Keratinocyte (primary cell): ENCODE results near the gene ETV3. TPM values are rescaled to one million over a fixed set of nuclear protein-coding genes. Genes with fewer than 3 reads are reported as not detected.

Experiments used
- DNase-seq: peaks from one replicate; pipeline ENCODE4 v3.0.0-alpha.2; 2011; ENCODE audit warnings: low read depth, missing footprints, low spot score
- FAIRE-seq: peaks from 2 replicates; lab custom pipeline; 2011; peaks lifted over from hg19 to GRCh38; lab: Jason Lieb, UNC
- H2AFZ ChIP-seq: 2 replicates; pipeline ENCODE4 v1.6.0; 2012; ENCODE audit warnings: low read length, control low read depth, inconsistent platforms; ENCODE audit not compliant: control insufficient read depth
- H3K27ac ChIP-seq: 2 replicates; pipeline ENCODE4 v1.5.1; 2011; ENCODE audit warnings: low read length; ENCODE audit not compliant: control insufficient read depth, insufficient read depth
- H3K27me3 ChIP-seq: 3 replicates; pipeline ENCODE4 v1.6.0; 2011; ENCODE audit warnings: low read length; ENCODE audit not compliant: control insufficient read depth, insufficient read depth; ENCODE audit errors: extremely low read depth
- H3K36me3 ChIP-seq, 2 experiments: 2 replicates in 1 of 2; 3 replicates in 1 of 2; pipeline ENCODE4 v1.5.1; 2011; ENCODE audit warnings: low read length in 2 of 2, mild to moderate bottlenecking in 1 of 2; ENCODE audit not compliant: control insufficient read depth in 2 of 2, insufficient read depth in 2 of 2; ENCODE audit errors: extremely low read depth in 1 of 2
- H3K4me1 ChIP-seq: 3 replicates; pipeline ENCODE4 v1.5.1; 2011; ENCODE audit warnings: low read length; ENCODE audit not compliant: control insufficient read depth, insufficient read depth; ENCODE audit errors: extremely low read depth
- H3K4me2 ChIP-seq: 3 replicates; pipeline ENCODE4 v1.6.0; 2011; ENCODE audit warnings: low read depth, low read length; ENCODE audit not compliant: control insufficient read depth, insufficient read depth; ENCODE audit errors: extremely low read depth
- H3K4me3 ChIP-seq, 3 experiments: fragments of 200-600 bp in 1 of 3; sonication (generic) in 1 of 3; 2 replicates in 2 of 3; 3 replicates in 1 of 3; pipeline ENCODE4 v1.5.1; 2011 to 2016; ENCODE audit warnings: low read length in 3 of 3, mild to moderate bottlenecking in 3 of 3, control low read depth in 2 of 3, inconsistent platforms in 1 of 3, low read depth in 1 of 3, mixed read lengths in 1 of 3, mixed run types in 1 of 3, moderate library complexity in 1 of 3; ENCODE audit not compliant: control insufficient read depth in 2 of 3, insufficient read depth in 2 of 3; ENCODE audit errors: extremely low read depth in 1 of 3
- H3K79me2 ChIP-seq: 2 replicates; pipeline ENCODE4 v1.6.0; 2012; ENCODE audit warnings: low read length; ENCODE audit not compliant: control insufficient read depth, insufficient read depth
- H3K9ac ChIP-seq: 3 replicates; pipeline ENCODE4 v1.6.0; 2011; ENCODE audit warnings: low read length; ENCODE audit not compliant: control insufficient read depth, insufficient read depth; ENCODE audit errors: extremely low read depth
- H3K9me1 ChIP-seq: 3 replicates; pipeline ENCODE4 v1.6.0; 2011; ENCODE audit warnings: low read length; ENCODE audit not compliant: control insufficient read depth, insufficient read depth; ENCODE audit errors: extremely low read depth
- H3K9me3 ChIP-seq: 2 replicates; pipeline ENCODE4 v1.5.1; 2012; ENCODE audit warnings: low read depth, low read length; ENCODE audit not compliant: control insufficient read depth
- H4K20me1 ChIP-seq: 3 replicates; pipeline ENCODE4 v1.6.0; 2011; ENCODE audit warnings: low read length; ENCODE audit not compliant: control insufficient read depth, insufficient read depth; ENCODE audit errors: extremely low read depth
- CTCF ChIP-seq, 3 experiments: IDR thresholded peaks in 1 of 3; conservative IDR thresholded peaks in 1 of 3; optimal IDR thresholded peaks in 1 of 3; 2 replicates in 2 of 3; 3 replicates in 1 of 3; pipeline versions ENCODE3 to v1.5.1; 2011; ENCODE audit warnings: low read length in 3 of 3, mild to moderate bottlenecking in 3 of 3, moderate library complexity in 2 of 3, control low read depth in 1 of 3, inconsistent platforms in 1 of 3; ENCODE audit not compliant: insufficient read depth in 2 of 3; ENCODE audit errors: extremely low read depth in 1 of 3
- EZH2 ChIP-seq: IDR thresholded peaks from one replicate; pipeline ENCODE4 v1.6.1; 2012; ENCODE audit warnings: inconsistent platforms, mild to moderate bottlenecking, low read length, moderate library complexity
- dilution Hi-C: fragments of 300-500 bp; cut with MboI; formaldehyde crosslinking; loops from one replicate; pipeline ENCODE4 v1.7.0; 2020; ENCODE audit warnings: low sequenced_read_pairs; ENCODE audit not compliant: extremely low pct_ligation_motif_present
- polyA plus RNA-seq, 5 experiments: library from polyadenylated mRNA; depleted of rRNA in 3 of 5; stranded (reverse) in 3 of 5; stranded (forward) in 1 of 5; unstranded in 1 of 5; fragments of >200 nt; gene quantifications; 1 replicate in 1 of 5; 2 replicates in 3 of 5; 3 replicates in 1 of 5; pipeline versions ENCODE4 v1.2.1 to v1.2.3, GENCODE V29; 2011 to 2012; ENCODE audit warnings: missing spikeins in 2 of 5, low read depth in 1 of 5, low replicate concordance in 1 of 5

Gene ETV3
- polyA plus RNA-seq, 1 donor (not counting 4 experiments of a cell fraction or from before 2014, with no cell fraction given), result 22.3 TPM

DNA sequence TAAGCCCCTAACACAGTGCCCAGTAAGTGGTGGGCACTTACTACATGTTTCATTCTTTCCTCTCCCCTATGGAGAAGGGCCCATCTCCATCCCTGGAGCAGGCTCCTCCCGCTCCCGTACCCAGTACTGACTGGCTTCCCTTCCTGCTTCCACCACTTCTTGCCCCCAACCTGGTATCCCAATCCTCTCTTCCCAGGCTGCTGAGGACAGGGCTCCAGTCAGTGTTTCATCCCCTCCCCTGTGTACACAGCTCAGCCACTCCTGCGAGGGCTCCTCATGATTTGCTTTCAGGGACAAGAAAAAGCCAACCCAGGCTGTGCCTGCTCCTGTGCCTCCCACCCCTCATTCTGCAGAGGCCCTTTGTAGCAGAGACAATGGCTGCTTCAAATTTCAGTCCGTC lies 20.8 kb upstream of the ETV3 start:
- Histone ChIP-seq H3K9ac (no peak overlapping the region), H3K9me1 (no peaks in the 10 kb centered on the region), H3K9me3 (no peaks in the 10 kb centered on the region), H2AFZ (no peak overlapping the region), H3K4me3 (no peak overlapping the region), H3K27me3 (peaks cover 2% of the 10 kb centered on the region), H3K27ac (no peak overlapping the region), H4K20me1 (no peaks in the 10 kb centered on the region), H3K4me1 (peaks cover 35% of the 10 kb centered on the region), H3K4me2 (no peak overlapping the region), H3K79me2 (no peaks in the 10 kb centered on the region), H3K36me3 (no peaks in the 10 kb centered on the region)
- TF ChIP-seq CTCF (optimal IDR thresholded peaks at IDR 0.05 in 1 of 3, IDR thresholded peaks at IDR 0.05 in 1 of 3, conservative IDR thresholded peaks at IDR 0.05 in 1 of 3; ENCODE audit: extremely low read depth in 1 of 3, insufficient read depth in 2 of 3, low read length in 3 of 3), result no peak
- no peak for TF ChIP-seq EZH2
- dilution Hi-C loops, result no loop called here
- FAIRE-seq (no peak), DNase-seq (no peak)

DNA sequence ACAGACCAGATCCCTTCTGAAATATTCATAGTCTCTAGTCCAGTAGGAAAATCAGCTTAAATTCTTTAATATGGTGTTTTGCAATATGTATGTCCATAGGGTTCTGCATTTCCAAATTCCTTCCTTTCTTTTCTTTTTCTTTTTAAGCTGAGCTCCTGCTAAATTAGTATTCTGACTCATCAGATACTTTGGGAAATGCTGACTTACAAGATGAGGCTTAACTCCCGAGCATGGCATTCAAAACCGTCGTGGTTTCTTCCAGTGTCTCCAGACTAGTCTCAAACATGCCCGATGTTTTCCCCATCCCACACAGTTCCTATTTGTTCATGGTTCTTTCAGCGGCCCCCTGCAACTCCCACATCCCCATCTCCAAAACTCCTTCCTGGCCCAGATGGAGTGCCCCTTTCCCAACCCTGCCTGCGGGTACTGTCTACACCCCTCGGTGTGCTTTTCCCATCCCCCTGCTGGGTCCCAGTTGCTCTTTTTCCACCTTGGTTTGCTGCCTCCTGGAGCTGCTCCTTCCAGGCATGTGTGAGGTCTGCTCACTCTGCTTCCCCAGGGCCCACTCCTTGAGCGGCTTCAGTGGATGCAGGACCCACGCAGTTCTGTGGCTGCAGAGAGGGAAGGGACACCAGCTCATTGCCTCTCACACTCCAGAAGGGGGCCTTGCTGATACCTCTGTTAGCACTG lies 19.5 kb upstream of the ETV3 start:
- Histone ChIP-seq H3K4me2 (peak overlapping the region; percentile 42), H3K36me3 (no peaks in the 10 kb centered on the region), H3K9me1 (no peaks in the 10 kb centered on the region), H3K27ac (no peak overlapping the region), H4K20me1 (no peaks in the 10 kb centered on the region), H2AFZ (peak overlapping the region; percentile 81), H3K4me3 (no peak overlapping the region), H3K9ac (no peak overlapping the region), H3K79me2 (no peaks in the 10 kb centered on the region), H3K27me3 (no peaks in the 10 kb centered on the region), H3K9me3 (no peaks in the 10 kb centered on the region), H3K4me1 (peaks cover 33% of the 10 kb centered on the region)
- DNase-seq (no peak), FAIRE-seq (peak; percentile 46)
- no peak for TF ChIP-seq EZH2
- no peak for TF ChIP-seq CTCF (optimal IDR thresholded peaks at IDR 0.05 in 1 of 3, IDR thresholded peaks at IDR 0.05 in 1 of 3, conservative IDR thresholded peaks at IDR 0.05 in 1 of 3; ENCODE audit: extremely low read depth in 1 of 3, insufficient read depth in 2 of 3, low read length in 3 of 3)
- dilution Hi-C loops, result no loop called here
